Measurements from ENCODE around the gene PRKCB.
A peak's percentile ranks its signal among the peaks of the same experiment; 100 is the strongest.

The PRKCB gene

GRCh38 chr16:23836404-23837311 is 875 bp downstream of the PRKCB start:
- no peak for DNase-seq

- DNase-seq: no peak
These were observed 1.9 kb downstream of the PRKCB start for GRCh38 chr16:23837553-23838308.

GRCh38 chr16:23838485-23839142 is 2.8 kb downstream of the PRKCB start:
- no peak for DNase-seq

GRCh38 chr16:23840310-23840709 is 4.5 kb downstream of the PRKCB start:
- DNase-seq: no peak

GRCh38 chr16:23842137-23842600 is 6.4 kb downstream of the PRKCB start:
- no peak for DNase-seq

GRCh38 chr16:23843143-23843542 is 7.4 kb downstream of the PRKCB start:
- DNase-seq: no peak

- no peak for DNase-seq
These were observed 11.5 kb downstream of the PRKCB start for GRCh38 chr16:23847251-23847650.

GRCh38 chr16:23847948-23848347 is 12.2 kb downstream of the PRKCB start:
- DNase-seq: peak; percentile 53

- DNase-seq: no peak
These were observed 13.2 kb downstream of the PRKCB start for GRCh38 chr16:23848958-23849357.

- DNase-seq: no peak
These were observed 17.2 kb downstream of the PRKCB start for GRCh38 chr16:23852794-23853562.

- no peak for DNase-seq
These were observed 19.2 kb downstream of the PRKCB start for GRCh38 chr16:23855010-23855409.

- DNase-seq: no peak
These were observed 20.5 kb downstream of the PRKCB start for GRCh38 chr16:23856251-23856709.

GRCh38 chr16:23857256-23857880 is 21.6 kb downstream of the PRKCB start:
- DNase-seq: no peak

GRCh38 chr16:23857881-23858269 is 22.1 kb downstream of the PRKCB start:
- no peak for DNase-seq

GRCh38 chr16:23858542-23858941 is 22.8 kb downstream of the PRKCB start:
- DNase-seq: no peak

GRCh38 chr16:23859713-23860269 is 24.0 kb downstream of the PRKCB start:
- no peak for DNase-seq

- DNase-seq: no peak
These were observed 26.1 kb downstream of the PRKCB start for GRCh38 chr16:23861874-23862273.

- no peak for DNase-seq
These were observed 26.8 kb downstream of the PRKCB start for GRCh38 chr16:23862556-23862955.

GRCh38 chr16:23863511-23864422 is 28.0 kb downstream of the PRKCB start:
- no peak for DNase-seq

- DNase-seq: no peak
These were observed 30.1 kb downstream of the PRKCB start for GRCh38 chr16:23865853-23866252.

GRCh38 chr16:23866621-23867020 is 30.8 kb downstream of the PRKCB start:
- no peak for DNase-seq
